Measurements from ENCODE around the gene ANKRD13D.

ANKRD13D gene

GRCh38 chr11:67321313-67321871 lies 32.3 kb downstream of the ANKRD13D start:
- no peak for DNase-seq

GRCh38 chr11:67322049-67322448 lies 32.9 kb downstream of the ANKRD13D start:
- no peak for DNase-seq

- DNase-seq = no peak
These were observed 34.4 kb downstream of the ANKRD13D start for GRCh38 chr11:67323526-67323925.

- DNase-seq = no peak
These were observed 43.1 kb downstream of the ANKRD13D start for GRCh38 chr11:67332081-67332691.

GRCh38 chr11:67337257-67337656 lies 48.2 kb downstream of the ANKRD13D start:
- no peak for DNase-seq

GRCh38 chr11:67344264-67344663 lies 55.2 kb downstream of the ANKRD13D start:
- DNase-seq = no peak

GRCh38 chr11:67345247-67345919 lies 56.3 kb downstream of the ANKRD13D start:
- no peak for DNase-seq

GRCh38 chr11:67345920-67346819 lies 57.1 kb downstream of the ANKRD13D start:
- DNase-seq = no peak

GRCh38 chr11:67347964-67348749 lies 59.1 kb downstream of the ANKRD13D start:
- DNase-seq = no peak

GRCh38 chr11:67349036-67349435 lies 59.9 kb downstream of the ANKRD13D start:
- no peak for DNase-seq

GRCh38 chr11:67349457-67349856 lies 60.4 kb downstream of the ANKRD13D start:
- no peak for DNase-seq

GRCh38 chr11:67349928-67350465 lies 60.9 kb downstream of the ANKRD13D start:
- no peak for DNase-seq

GRCh38 chr11:67351275-67352005 lies 62.3 kb downstream of the ANKRD13D start:
- peak; percentile 76 for DNase-seq

Data from CD4-positive, alpha-beta T cell treated with Interleukin-15 for 1 hour (primary cell).